HG02571 (cell line): ENCODE data around the gene LGALS9B.
"Not testable (repeated sequence)": the region's sequence is repeated elsewhere in the genome, so short reads cannot be mapped to it uniquely, and the experiment has no call there.

ENCODE experiments used
- ATAC-seq: cut with Tn5 transposase; IDR thresholded peaks from one replicate; pipeline ENCODE4 v1.9.1; 2021; ENCODE audit warnings: mild to moderate bottlenecking, moderate library complexity; ENCODE audit not compliant: unreplicated experiment

The LGALS9B gene

GRCh38 chr17:20469107-20469506 is 1.8 kb upstream of the LGALS9B start:
- not testable (repeated sequence) for ATAC-seq

GRCh38 chr17:20466999-20467398 is 340 bp downstream of the LGALS9B start:
- ATAC-seq, result not testable (repeated sequence)

- peak; percentile 47 for ATAC-seq
Observed at GRCh38 chr17:20466553-20466952, 786 bp downstream of the LGALS9B start.

- not testable (repeated sequence) for ATAC-seq
Observed at GRCh38 chr17:20465535-20465934, 1.8 kb downstream of the LGALS9B start.

- ATAC-seq, result not testable (repeated sequence)
Observed at GRCh38 chr17:20464854-20465414, 2.4 kb downstream of the LGALS9B start.

GRCh38 chr17:20462158-20462557 is 5.2 kb downstream of the LGALS9B start:
- ATAC-seq, result not testable (repeated sequence)

- not testable (repeated sequence) for ATAC-seq
Observed at GRCh38 chr17:20457848-20458381, 9.4 kb downstream of the LGALS9B start.

- not testable (repeated sequence) for ATAC-seq
Observed at GRCh38 chr17:20455106-20455505, 12.2 kb downstream of the LGALS9B start.

- ATAC-seq, result not testable (repeated sequence)
Observed at GRCh38 chr17:20453820-20454434, 13.4 kb downstream of the LGALS9B start.

- not testable (repeated sequence) for ATAC-seq
Observed at GRCh38 chr17:20450852-20451251, 16.5 kb downstream of the LGALS9B start.

GRCh38 chr17:20447534-20448321 is 19.6 kb downstream of the LGALS9B start:
- not testable (repeated sequence) for ATAC-seq

- not testable (repeated sequence) for ATAC-seq
Observed at GRCh38 chr17:20446895-20447294, 20.4 kb downstream of the LGALS9B start.

GRCh38 chr17:20444581-20445236 is 22.6 kb downstream of the LGALS9B start:
- not testable (repeated sequence) for ATAC-seq

GRCh38 chr17:20444173-20444572 is 23.2 kb downstream of the LGALS9B start:
- not testable (repeated sequence) for ATAC-seq

- not testable (repeated sequence) for ATAC-seq
Observed at GRCh38 chr17:20443632-20444031, 23.7 kb downstream of the LGALS9B start.

GRCh38 chr17:20440665-20441064 is 26.7 kb downstream of the LGALS9B start:
- ATAC-seq, result not testable (repeated sequence)

- not testable (repeated sequence) for ATAC-seq
Observed at GRCh38 chr17:20435166-20435565, 32.2 kb downstream of the LGALS9B start.

GRCh38 chr17:20433382-20433781 is 34.0 kb downstream of the LGALS9B start:
- ATAC-seq, result not testable (repeated sequence)

GRCh38 chr17:20427264-20427663 is 40.1 kb downstream of the LGALS9B start:
- ATAC-seq, result not testable (repeated sequence)

- not testable (repeated sequence) for ATAC-seq
Observed at GRCh38 chr17:20422826-20423225, 44.5 kb downstream of the LGALS9B start.

- ATAC-seq, result not testable (repeated sequence)
Observed at GRCh38 chr17:20418838-20419237, 48.5 kb downstream of the LGALS9B start.
